ENCODE measurements around the gene MAB21L2. TPM values are rescaled to one million over a fixed set of nuclear protein-coding genes. Genes with fewer than 3 reads are reported as not detected.
"Not testable (repeated sequence)": the region's sequence is repeated elsewhere in the genome, so short reads cannot be mapped to it uniquely, and the experiment has no call there.

Gene MAB21L2
- total RNA-seq, result 1 to 10 TPM in 1 of 4 donors, under 1 TPM in 3; 0.23 to 3.1 (median 0.73) TPM

DNA sequence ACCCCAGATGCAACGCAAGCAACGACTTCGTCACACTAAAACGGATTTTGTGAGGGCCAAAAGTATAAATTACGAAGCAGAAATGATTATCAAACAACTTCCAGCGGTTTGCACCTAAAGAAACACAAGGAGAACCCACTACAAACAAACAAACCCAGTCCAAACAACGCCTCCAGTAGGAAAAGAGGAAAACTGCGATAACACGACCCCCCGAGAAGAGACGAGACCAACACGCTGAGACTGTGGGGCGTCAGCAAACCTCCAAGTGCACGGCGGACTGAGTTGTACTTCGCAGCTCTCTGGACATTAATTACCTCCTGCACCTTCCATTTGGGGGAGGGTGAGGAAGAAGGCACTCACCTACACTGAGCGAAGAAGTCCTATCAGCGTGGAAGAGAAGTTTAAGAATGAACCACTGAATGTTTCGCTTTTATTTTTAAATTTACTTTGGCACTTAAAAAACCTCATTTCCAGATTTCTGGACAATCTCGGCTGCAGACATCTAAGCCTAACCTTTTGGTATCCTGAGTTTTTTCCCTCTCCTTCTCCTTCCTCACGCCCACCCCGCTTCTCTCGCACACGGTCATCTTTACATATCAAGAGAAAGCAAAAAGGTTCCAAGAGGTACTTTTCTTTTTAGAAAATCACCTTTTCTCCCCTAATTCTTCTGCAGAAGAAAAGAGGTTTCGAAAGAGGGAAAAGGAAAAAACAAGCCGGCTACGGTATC, at the start of gene MAB21L2:
Gene MAB21L2 (plus strand): TSS at position 6 of the 727 bp plus-strand sequence. CDS start 879 bp downstream, outside the sequence.
- 74 to 85% methylated on average over 27 of the region's 27 CpGs for WGBS, 2 donors
- no peaks in the 10 kb centered on the region for H3K27me3 ChIP-seq
- TF ChIP-seq POLR2A (IDR thresholded peaks at IDR 0.05), result no peak
- TF ChIP-seq, protein P1, sequence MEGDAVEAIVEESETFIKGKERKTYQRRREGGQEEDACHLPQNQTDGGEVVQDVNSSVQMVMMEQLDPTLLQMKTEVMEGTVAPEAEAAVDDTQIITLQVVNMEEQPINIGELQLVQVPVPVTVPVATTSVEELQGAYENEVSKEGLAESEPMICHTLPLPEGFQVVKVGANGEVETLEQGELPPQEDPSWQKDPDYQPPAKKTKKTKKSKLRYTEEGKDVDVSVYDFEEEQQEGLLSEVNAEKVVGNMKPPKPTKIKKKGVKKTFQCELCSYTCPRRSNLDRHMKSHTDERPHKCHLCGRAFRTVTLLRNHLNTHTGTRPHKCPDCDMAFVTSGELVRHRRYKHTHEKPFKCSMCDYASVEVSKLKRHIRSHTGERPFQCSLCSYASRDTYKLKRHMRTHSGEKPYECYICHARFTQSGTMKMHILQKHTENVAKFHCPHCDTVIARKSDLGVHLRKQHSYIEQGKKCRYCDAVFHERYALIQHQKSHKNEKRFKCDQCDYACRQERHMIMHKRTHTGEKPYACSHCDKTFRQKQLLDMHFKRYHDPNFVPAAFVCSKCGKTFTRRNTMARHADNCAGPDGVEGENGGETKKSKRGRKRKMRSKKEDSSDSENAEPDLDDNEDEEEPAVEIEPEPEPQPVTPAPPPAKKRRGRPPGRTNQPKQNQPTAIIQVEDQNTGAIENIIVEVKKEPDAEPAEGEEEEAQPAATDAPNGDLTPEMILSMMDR (IDR thresholded peaks at IDR 0.05), result no peak
- peak within 1 kb of the TSS; percentile 7 to 55 (median 41) for H3K4me3 ChIP-seq
- no peak for DNase-seq
- intact Hi-C loops (cut with DNase I), result no loop called here
- peaks cover 0 to 12% (median 6%) of the 10 kb centered on the region in 3 donors for H3K9me3 ChIP-seq
- peaks cover 0 to 32% (median 15%) of the 10 kb centered on the region in 3 donors for H3K36me3 ChIP-seq
- no peaks in the 10 kb centered on the region for H3K4me1 ChIP-seq
- peak within 1 kb of the TSS in 3 of 4 donors; percentile 27 to 54 (median 37) for H3K27ac ChIP-seq

DNA sequence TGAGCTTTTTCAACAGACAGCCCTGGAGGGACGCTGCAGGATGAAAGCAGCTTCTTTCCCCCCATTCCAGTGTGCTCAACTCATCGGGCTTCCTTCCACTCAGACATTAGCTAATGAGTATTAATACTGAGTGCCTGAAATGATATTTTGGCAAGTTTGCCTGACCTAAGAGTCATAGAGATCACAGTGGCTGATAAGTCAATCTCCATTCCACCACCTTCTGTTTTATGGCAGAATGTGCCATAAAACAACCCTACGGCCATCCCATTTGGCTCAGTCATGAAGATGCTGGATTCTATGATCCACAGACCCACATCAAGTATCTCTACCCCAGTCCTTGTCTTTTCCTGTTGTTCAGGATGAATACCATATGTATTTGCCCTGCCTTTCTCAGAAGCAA, 48.3 kb upstream of the MAB21L2 start:
- H3K4me1 ChIP-seq, result no peaks in the 10 kb centered on the region
- no peak for TF ChIP-seq POLR2A (IDR thresholded peaks at IDR 0.05)
- TF ChIP-seq, protein P1 (IDR thresholded peaks at IDR 0.05), result no peak
- no peaks in the 10 kb centered on the region for H3K9me3 ChIP-seq
- H3K36me3 ChIP-seq, result no peaks in the 10 kb centered on the region
- intact Hi-C loops (cut with DNase I), result no loop called here
- no peak for DNase-seq
- H3K27ac ChIP-seq, result no peak overlapping the region
- H3K4me3 ChIP-seq, result no peak overlapping the region
- WGBS, 2 donors, result 84 to 91% methylated on average over 3 of the region's 3 CpGs
- H3K27me3 ChIP-seq, result no peaks in the 10 kb centered on the region

DNA sequence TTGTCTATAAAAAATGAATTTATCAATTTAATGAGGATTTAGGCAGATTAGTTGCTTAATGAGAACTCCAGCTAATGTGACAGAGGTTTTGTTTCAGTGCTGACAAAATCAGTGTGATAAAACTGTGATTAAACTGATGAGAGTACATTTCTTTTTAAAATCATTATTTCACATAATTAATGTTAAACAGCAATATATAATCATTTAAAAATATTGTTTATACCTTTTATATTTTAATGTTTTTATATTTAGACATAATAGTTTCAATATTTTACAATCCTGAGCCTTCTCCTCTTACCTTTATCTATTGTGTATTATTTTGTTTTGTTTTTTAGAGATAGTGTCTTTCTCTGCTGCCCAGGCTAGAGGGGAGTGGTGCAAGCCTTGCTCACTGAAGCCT, 47.1 kb upstream of the MAB21L2 start:
- no peaks in the 10 kb centered on the region for H3K27me3 ChIP-seq
- intact Hi-C loops (cut with DNase I), result no loop called here
- no peaks in the 10 kb centered on the region for H3K36me3 ChIP-seq
- no peaks in the 10 kb centered on the region for H3K9me3 ChIP-seq
- no peaks in the 10 kb centered on the region for H3K4me1 ChIP-seq
- H3K4me3 ChIP-seq, result no peak overlapping the region
- no peak overlapping the region for H3K27ac ChIP-seq
- no peak for DNase-seq
- TF ChIP-seq, protein P1 (IDR thresholded peaks at IDR 0.05), result no peak
- no peak for TF ChIP-seq POLR2A (IDR thresholded peaks at IDR 0.05)

DNA sequence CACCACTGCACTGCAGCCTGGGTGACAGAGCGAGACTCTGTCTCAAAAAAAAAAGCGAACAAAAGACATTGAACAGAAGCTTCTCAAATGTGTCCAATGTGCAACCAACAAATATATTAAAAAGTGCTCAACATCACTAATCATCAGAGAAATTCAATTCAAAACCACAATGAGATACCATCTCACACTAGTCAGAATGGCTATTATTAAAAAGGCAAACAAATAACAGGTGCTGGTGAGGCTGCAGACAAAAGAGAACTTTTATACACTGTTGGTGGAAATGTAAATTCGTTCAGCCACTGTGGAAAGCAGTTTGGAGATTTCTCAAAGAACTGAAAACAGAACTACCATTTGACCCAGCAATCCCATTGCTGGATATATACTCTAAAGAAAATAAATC, 44.0 kb upstream of the MAB21L2 start:
- 88 to 90% methylated on average over 3 of the region's 3 CpGs for WGBS, 2 donors
- H3K27ac ChIP-seq; DNase-seq; intact Hi-C loops (cut with DNase I); H3K27me3 ChIP-seq; H3K4me3 ChIP-seq; H3K9me3 ChIP-seq; H3K4me1 ChIP-seq; H3K36me3 ChIP-seq: not testable (repeated sequence)

DNA sequence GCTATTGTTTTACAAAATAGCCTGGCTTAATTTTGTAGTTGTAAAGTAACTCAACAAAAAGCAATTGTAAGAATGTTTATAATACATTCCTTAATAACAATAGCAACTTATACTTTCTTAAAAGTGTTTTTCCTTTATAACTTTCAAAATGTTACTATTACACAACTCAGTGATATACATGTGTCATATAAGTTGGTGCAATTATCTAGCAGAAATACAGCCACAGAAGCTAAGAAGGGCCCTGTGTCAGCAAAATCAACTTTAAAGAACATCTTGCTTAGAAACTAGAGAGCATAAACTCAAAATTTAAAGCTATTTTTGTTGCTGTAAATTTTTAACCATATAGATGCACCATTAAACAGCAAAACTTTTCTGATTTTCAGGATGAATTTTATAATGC, 41.4 kb upstream of the MAB21L2 start:
- no peak overlapping the region for H3K27ac ChIP-seq
- TF ChIP-seq, protein P1 (IDR thresholded peaks at IDR 0.05), result no peak
- no peak for TF ChIP-seq POLR2A (IDR thresholded peaks at IDR 0.05)

More for the DNA sequence above, 41.4 kb upstream of the MAB21L2 start:
- Histone ChIP-seq H3K9me3 (no peaks in the 10 kb centered on the region), H3K27me3 (no peaks in the 10 kb centered on the region), H3K36me3 (no peaks in the 10 kb centered on the region), H3K4me1 (no peaks in the 10 kb centered on the region), H3K4me3 (no peak overlapping the region)
- no peak for DNase-seq
- intact Hi-C loops (cut with DNase I), result no loop called here
